ENCODE results near the gene CACNA2D3. TPM values are rescaled to one million over a fixed set of nuclear protein-coding genes. Genes with fewer than 3 reads are reported as not detected.

CACNA2D3 gene
- total RNA-seq, 1 donor = 4.3 TPM

- TF ChIP-seq, protein P1, sequence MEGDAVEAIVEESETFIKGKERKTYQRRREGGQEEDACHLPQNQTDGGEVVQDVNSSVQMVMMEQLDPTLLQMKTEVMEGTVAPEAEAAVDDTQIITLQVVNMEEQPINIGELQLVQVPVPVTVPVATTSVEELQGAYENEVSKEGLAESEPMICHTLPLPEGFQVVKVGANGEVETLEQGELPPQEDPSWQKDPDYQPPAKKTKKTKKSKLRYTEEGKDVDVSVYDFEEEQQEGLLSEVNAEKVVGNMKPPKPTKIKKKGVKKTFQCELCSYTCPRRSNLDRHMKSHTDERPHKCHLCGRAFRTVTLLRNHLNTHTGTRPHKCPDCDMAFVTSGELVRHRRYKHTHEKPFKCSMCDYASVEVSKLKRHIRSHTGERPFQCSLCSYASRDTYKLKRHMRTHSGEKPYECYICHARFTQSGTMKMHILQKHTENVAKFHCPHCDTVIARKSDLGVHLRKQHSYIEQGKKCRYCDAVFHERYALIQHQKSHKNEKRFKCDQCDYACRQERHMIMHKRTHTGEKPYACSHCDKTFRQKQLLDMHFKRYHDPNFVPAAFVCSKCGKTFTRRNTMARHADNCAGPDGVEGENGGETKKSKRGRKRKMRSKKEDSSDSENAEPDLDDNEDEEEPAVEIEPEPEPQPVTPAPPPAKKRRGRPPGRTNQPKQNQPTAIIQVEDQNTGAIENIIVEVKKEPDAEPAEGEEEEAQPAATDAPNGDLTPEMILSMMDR (IDR thresholded peaks at IDR 0.05; ENCODE audit: insufficient read depth, low read depth, low read length) = no peak
- no peak overlapping the region for H3K4me3 ChIP-seq (ENCODE audit: low read depth, low read length)
- no peak for DNase-seq (ENCODE audit: low read depth)
These were observed 650.9 kb downstream of the CACNA2D3 start for GRCh38 chr3:54773271-54773670.

DNA sequence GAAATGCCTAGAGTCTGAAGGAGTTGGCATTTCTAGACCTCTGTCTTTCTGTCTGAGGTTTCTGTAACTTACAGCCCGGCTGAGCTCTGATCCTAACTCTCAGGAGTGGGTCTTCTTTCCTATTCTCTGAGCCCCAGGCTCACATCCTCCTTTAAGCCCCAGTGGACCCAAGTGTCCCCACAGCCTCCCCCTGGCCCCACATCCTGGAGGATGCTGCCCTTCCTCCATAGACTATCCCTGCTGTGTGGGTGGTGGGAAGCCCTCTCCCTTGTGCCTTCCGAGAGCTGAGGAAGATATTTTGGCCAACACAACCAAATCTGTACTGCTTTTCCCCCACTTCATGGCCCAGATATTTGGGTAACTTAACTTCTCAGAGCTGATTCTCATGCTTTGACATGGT lies 654.2 kb downstream of the CACNA2D3 start:
- no peak for DNase-seq (ENCODE audit: low read depth)
- TF ChIP-seq, protein P1 (IDR thresholded peaks at IDR 0.05; ENCODE audit: insufficient read depth, low read depth, low read length) = no peak

GRCh38 chr3:54777141-54777540 lies 654.8 kb downstream of the CACNA2D3 start:
- H3K4me3 ChIP-seq (ENCODE audit: low read depth, low read length) = no peak overlapping the region
- no peak for DNase-seq (ENCODE audit: low read depth)
- TF ChIP-seq, protein P1 (IDR thresholded peaks at IDR 0.05; ENCODE audit: insufficient read depth, low read depth, low read length) = no peak

More for the DNA sequence above, 654.2 kb downstream of the CACNA2D3 start:
- no peak overlapping the region for H3K4me3 ChIP-seq (ENCODE audit: low read depth, low read length)

DNA sequence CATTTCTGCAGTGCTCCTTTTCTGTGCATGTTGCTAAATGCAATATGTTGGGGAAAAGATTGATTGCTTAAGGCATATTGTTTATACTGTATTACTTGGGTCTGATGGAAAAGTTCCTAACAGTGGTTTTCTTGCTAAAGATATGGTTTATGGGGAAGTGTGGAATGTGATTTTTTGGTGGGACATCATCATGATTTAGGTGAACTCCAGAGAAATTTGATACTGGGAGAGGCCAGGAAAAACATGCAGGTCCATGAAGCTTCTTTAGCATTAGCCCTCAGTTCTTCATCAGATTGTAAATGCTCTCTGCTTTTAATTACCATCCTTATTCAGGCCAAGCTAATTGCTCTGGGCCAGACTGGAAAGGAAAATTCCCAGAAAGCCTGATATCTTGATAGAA lies 658.0 kb downstream of the CACNA2D3 start:
- no peak for DNase-seq (ENCODE audit: low read depth)
- TF ChIP-seq, protein P1 (IDR thresholded peaks at IDR 0.05; ENCODE audit: insufficient read depth, low read depth, low read length) = no peak
- H3K4me3 ChIP-seq (ENCODE audit: low read depth, low read length) = no peak overlapping the region

DNA sequence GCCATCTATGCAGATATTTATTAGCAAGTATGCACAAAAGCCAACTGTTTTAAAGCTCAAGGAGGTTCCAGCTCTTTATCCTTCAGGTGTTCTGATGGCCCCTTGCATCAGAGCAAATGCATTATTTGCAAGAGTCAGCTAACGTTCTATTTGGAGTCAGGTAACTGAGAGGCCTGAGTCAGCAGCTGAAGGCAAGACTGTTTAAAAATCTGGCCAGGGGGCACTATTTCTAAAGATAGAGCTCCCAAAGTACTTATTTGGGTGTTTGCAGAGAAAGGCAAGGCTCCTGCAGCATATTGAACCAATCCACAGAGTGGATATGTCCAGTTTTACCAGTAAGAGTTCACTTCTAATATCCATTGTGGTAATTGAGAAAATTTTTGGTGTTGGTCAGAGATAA lies 659.4 kb downstream of the CACNA2D3 start:
- DNase-seq (ENCODE audit: low read depth) = no peak
- TF ChIP-seq, protein P1 (IDR thresholded peaks at IDR 0.05; ENCODE audit: insufficient read depth, low read depth, low read length) = no peak
- no peak overlapping the region for H3K4me3 ChIP-seq (ENCODE audit: low read depth, low read length)

DNA sequence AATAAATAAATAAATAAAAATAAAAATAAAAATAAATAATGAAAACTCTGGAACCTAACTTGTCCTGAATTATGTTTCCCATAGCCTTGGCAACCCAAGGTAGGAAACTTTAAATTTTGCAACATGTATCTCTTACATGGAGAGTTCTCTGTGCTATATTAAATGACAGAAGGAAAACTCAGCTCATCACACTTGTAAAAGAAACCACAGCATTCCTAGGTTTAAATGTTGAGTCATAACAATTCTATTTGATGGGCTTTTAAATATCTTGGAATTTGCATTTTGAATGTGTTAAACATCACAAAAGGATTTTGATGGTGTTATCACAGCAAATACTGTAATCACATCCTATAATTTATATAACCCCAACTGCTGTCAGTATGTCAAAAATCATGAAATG lies 661.3 kb downstream of the CACNA2D3 start:
- TF ChIP-seq, protein P1 (IDR thresholded peaks at IDR 0.05; ENCODE audit: insufficient read depth, low read depth, low read length) = no peak
- no peak for DNase-seq (ENCODE audit: low read depth)
- no peak overlapping the region for H3K4me3 ChIP-seq (ENCODE audit: low read depth, low read length)

DNA sequence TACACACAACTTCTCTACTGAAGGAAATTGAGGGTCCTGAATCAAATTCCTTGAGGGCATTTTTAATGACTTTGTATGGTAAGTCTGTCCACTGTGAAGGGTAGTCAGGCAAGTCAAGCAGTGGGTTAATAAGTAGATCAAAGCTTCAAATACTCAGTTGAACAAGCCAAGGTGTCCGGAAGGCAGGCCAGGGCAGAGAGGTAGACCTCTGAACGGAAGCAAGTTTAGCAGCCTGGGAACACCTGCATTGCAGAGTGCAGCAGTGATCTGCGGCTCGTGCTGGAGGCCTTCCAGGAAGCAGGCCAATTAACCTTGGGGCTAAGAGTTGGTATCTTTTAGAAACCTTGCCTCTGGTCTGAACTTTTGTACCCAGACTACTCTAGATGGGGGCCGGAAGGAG lies 661.7 kb downstream of the CACNA2D3 start:
- DNase-seq (ENCODE audit: low read depth) = no peak
- TF ChIP-seq, protein P1 (IDR thresholded peaks at IDR 0.05; ENCODE audit: insufficient read depth, low read depth, low read length) = no peak
- H3K4me3 ChIP-seq (ENCODE audit: low read depth, low read length) = no peak overlapping the region
